Prostate gland (tissue), 2 donors: ENCODE data around the gene PLAAT5.

Experiments
- CTCF ChIP-seq, 4 experiments: fragments of 200-600 bp in 2 of 4; fragments of 450-650 bp in 2 of 4; sonication (generic) in 2 of 4; IDR thresholded peaks; 1 replicate in 3 of 4; 2 replicates in 1 of 4; pipeline ENCODE4 v1.5.1; 2016 to 2019; ENCODE audit warnings: antibody characterized with exemption in 4 of 4, mild to moderate bottlenecking in 2 of 4, moderate library complexity in 2 of 4
- POLR2A ChIP-seq: fragments of 450-650 bp; IDR thresholded peaks from one replicate; pipeline ENCODE4 v1.6.1; 2016; ENCODE audit warnings: antibody characterized with exemption, mild to moderate bottlenecking
- POLR2AphosphoS5 ChIP-seq: sonication (generic); formaldehyde crosslinking; IDR thresholded peaks from one replicate; pipeline ENCODE4 v1.6.1; 2017; ENCODE audit warnings: antibody characterized with exemption

- TF ChIP-seq POLR2A (no peak), CTCF (IDR thresholded peaks at IDR 0.05) (no peak), POLR2AphosphoS5 (no peak)
These were observed 47.3 kb downstream of the PLAAT5 start for GRCh38 chr11:63443714-63444113.
